Muscle of leg (tissue), 11 donors: ENCODE results near the gene SLC10A7. TPM values are rescaled to one million over a fixed set of nuclear protein-coding genes. Genes with fewer than 3 reads are reported as not detected.

Experiments used
- DNase-seq: peaks from one replicate; pipeline ENCODE4 v3.0.0; 2013
- H3K27ac ChIP-seq: one replicate; pipeline ENCODE4 v1.5.1; 2013; ENCODE audit warnings: mild to moderate bottlenecking, low read length, control low read depth
- H3K27me3 ChIP-seq: one replicate; pipeline ENCODE4 v1.6.1; 2013; ENCODE audit warnings: low read length; ENCODE audit not compliant: control insufficient read depth, insufficient read depth
- H3K36me3 ChIP-seq: one replicate; pipeline ENCODE4 v1.6.1; 2013; ENCODE audit warnings: low read length; ENCODE audit not compliant: control insufficient read depth, insufficient read depth
- H3K4me1 ChIP-seq: one replicate; pipeline ENCODE4 v1.6.1; 2013; ENCODE audit warnings: low read length; ENCODE audit not compliant: control insufficient read depth, insufficient read depth
- H3K4me3 ChIP-seq: one replicate; pipeline ENCODE4 v1.5.1; 2013; ENCODE audit warnings: low read length, control low read depth
- H3K9me3 ChIP-seq: replicated peaks from 2 replicates; pipeline ENCODE4 v1.6.1; 2013; ENCODE audit warnings: low read depth, low read length; ENCODE audit not compliant: control insufficient read depth
- WGBS: methylation state at CpG from one replicate; pipeline ENCODE4 v1.1.5; 2013; ENCODE audit warnings: missing lambda C conversion rate; ENCODE audit not compliant: insufficient coverage; 5-methylcytosine and 5-hydroxymethylcytosine counted together
- polyA plus RNA-seq, 8 donors: library from polyadenylated mRNA; unstranded; fragments of 120-200 nt; gene quantifications; one replicate each; pipeline versions ENCODE4 v1.2.1 to v1.2.3, GENCODE V29; 2013; ENCODE audit warnings: inconsistent platforms in 1 of 8, low replicate concordance in 1 of 8; ENCODE audit not compliant: insufficient read length in 8 of 8, insufficient read depth in 1 of 8
- total RNA-seq: library from RNA; stranded (reverse); fragments of 120-200 nt; gene quantifications from one replicate; pipeline ENCODE4 v1.2.4, GENCODE V29; 2013

Gene SLC10A7
- total and polyA plus RNA-seq, 9 donors, result 5.6 to 11.0 (median 7.5) TPM

DNA sequence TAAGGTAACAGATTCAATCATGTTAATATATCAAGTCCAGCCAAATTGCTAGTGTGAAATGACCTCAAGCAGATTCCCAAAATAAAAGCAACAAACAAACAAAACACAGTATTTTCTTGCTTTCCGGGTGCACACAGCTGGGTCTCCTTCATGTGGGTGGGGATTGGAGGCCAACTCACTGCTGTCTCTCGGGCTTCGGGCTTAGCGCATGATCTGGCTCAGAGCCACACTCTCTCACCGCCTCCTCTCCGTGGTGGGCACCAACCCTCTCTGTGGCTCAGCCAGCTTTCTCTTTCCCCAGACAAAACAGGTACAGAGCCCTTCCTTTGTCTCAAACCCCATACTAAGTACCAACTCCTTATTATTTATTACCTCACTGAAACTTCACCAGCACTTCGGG is 310.3 kb downstream of the SLC10A7 start:
- H3K9me3 ChIP-seq, result no peaks in the 10 kb centered on the region
- 57% methylated on average over 6 of the region's 7 CpGs for WGBS
- no peak overlapping the region for H3K4me3 ChIP-seq
- H3K27me3 ChIP-seq, result no peaks in the 10 kb centered on the region
- H3K36me3 ChIP-seq, result no peaks in the 10 kb centered on the region
- H3K27ac ChIP-seq, result no peak overlapping the region
- no peaks in the 10 kb centered on the region for H3K4me1 ChIP-seq
- DNase-seq, result no peak

DNA sequence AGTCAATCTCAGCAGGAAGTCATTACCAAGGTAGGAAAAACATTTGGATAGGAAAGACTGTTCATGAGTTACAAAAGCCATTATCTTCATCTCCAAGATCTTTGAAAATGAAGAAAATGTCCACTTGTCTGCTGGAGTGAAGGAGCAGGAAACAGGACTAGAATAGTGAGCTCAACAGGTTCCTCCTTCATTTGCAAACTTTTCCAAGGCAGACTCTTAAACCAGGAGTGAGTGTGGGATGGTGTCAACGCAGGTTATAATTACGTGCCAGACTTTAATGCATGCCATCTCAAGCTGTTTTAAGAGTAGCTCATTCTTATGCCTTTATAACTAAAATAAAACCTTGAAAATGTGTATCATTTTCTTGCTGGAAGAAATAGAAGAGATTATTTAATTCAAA is 310.9 kb downstream of the SLC10A7 start:
- no peak for DNase-seq
- H3K4me1 ChIP-seq, result no peaks in the 10 kb centered on the region
- H3K4me3 ChIP-seq, result no peak overlapping the region
- no peaks in the 10 kb centered on the region for H3K27me3 ChIP-seq
- WGBS, result no CpG with 5 or more reads among the region's 2 CpGs
- no peaks in the 10 kb centered on the region for H3K36me3 ChIP-seq
- no peak overlapping the region for H3K27ac ChIP-seq
- no peaks in the 10 kb centered on the region for H3K9me3 ChIP-seq

DNA sequence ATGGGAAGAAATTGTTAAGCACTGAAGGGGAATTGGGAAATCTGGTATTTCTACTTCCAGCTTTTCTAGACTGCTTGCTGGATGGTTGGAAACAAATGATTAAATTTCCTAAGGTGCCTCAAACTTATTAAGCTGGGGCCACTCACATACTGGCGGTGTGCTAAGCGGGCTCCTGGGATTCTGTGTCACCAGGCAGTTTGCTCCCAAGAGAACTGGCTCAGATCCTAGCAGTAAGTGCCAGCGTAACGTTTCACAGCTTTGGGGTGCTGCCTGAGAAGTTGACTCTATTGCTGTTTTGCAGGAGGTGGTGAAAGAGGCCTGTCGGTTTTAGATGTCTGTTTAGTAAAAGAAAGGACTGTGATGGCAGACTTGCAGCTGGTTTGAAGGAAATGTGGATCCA is 314.3 kb downstream of the SLC10A7 start:
- Histone ChIP-seq H3K9me3 (no peaks in the 10 kb centered on the region), H3K27ac (no peak overlapping the region), H3K4me1 (no peaks in the 10 kb centered on the region), H3K4me3 (no peak overlapping the region), H3K36me3 (no peaks in the 10 kb centered on the region), H3K27me3 (no peaks in the 10 kb centered on the region)
- 53% methylated on average over 5 of the region's 5 CpGs for WGBS
- DNase-seq, result no peak

Other genes starting within 250 kb of the SLC10A7 start
- not detected for gene POU4F2, start 117.0 kb upstream of the SLC10A7 start, total RNA-seq
- gene POU4F2, start 117.0 kb upstream of the SLC10A7 start, polyA plus RNA-seq, result not detected